Esophagus squamous epithelium (tissue), 4 donors: ENCODE results near the gene FGF5.

Experiments
- CTCF ChIP-seq, 6 experiments: fragments of 450-650 bp in 4 of 6; fragments of 200-600 bp in 2 of 6; sonication (generic) in 2 of 6; IDR thresholded peaks; one replicate each; pipeline ENCODE4 v1.5.1; 2016 to 2019; ENCODE audit warnings: antibody characterized with exemption in 6 of 6, mild to moderate bottlenecking in 4 of 6, moderate library complexity in 4 of 6
- POLR2A ChIP-seq, 4 donors: fragments of 450-650 bp; IDR thresholded peaks; one replicate each; pipeline ENCODE4 v1.6.1; 2017; ENCODE audit warnings: antibody characterized with exemption in 4 of 4, mild to moderate bottlenecking in 4 of 4, moderate library complexity in 3 of 4

DNA sequence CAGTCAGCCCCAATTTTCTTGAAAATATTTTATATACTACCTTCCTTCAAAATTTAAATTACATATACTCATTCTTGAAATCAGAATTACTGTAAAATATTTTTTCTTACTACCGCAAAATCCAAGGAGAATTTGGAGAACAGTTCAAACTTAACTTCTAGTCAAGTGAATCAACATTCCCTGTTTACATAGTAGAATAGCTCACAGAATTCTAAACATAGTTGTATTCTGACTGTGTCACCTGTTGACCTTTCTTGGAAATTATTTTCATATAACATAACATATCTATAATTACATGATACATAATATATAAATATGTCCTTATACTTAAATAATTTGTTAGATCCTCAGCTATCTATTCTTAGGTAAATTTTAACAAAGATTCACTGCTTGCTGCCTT lies 31.0 kb upstream of the FGF5 start:
- no peak for TF ChIP-seq CTCF (IDR thresholded peaks at IDR 0.05)
- no peak for TF ChIP-seq POLR2A (IDR thresholded peaks at IDR 0.05)
